ENCODE data around the gene RNF111.
"Not testable (repeated sequence)": the region's sequence is repeated elsewhere in the genome, so short reads cannot be mapped to it uniquely, and the experiment has no call there.

The RNF111 gene

DNA sequence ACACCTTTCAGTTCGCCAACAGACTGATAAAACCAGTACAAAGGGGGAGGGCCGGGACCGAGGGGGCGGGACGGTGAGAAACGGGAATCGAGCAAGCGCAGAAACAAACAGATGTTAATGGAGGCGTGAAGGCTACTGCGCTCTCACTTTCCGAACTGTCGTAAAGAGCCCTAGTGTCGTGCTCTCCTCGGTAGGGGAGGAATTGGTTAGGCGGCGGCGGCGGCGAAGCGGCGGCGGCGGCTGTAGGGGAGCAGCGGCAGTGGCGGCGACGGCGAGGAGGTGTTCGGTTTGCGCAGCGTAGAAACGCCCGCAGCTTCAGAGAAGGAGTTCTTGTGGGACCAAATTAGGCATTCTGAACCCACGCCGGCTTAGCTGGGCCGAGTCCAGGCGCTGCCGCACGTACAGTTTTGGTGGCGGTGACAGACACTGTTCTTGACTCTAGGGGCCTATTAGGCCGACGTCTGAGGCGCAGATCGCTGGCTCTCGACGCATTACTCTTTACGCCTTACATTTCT is at the start of gene RNF111:
Gene RNF111, plus strand, starts transcription at position 173 of the 515 bp plus-strand sequence. CDS start 43,160 bp downstream, outside the sequence.
- peak; percentile 96 for DNase-seq

- DNase-seq, result no peak
These were observed 40.3 kb upstream of the RNF111 start for GRCh38 chr15:58947179-58947578.

GRCh38 chr15:58951388-58952007 is 36.0 kb upstream of the RNF111 start:
- peak; percentile 87 for DNase-seq

DNA sequence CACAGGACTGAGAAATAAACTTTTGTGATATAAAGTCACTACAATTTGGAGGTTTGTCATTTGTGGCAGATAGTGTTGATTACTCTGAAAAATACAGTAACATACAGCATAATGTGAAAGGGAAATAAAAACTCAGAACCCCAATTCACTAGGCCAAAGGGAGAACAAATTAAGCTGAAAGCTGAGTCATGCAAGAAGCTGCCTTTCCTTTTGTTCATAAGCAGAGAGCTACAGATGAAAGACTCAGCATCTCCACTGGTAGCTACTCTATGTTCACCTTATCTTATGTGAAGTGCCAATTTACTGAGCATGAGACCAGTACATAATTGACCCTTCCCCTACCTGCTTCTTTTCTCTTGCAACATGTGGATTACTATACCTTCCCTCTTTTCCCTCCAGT is 34.7 kb upstream of the RNF111 start:
- DNase-seq, result peak; percentile 20

- DNase-seq, result peak; percentile 83
These were observed 30.1 kb upstream of the RNF111 start for GRCh38 chr15:58957101-58957973.

DNA sequence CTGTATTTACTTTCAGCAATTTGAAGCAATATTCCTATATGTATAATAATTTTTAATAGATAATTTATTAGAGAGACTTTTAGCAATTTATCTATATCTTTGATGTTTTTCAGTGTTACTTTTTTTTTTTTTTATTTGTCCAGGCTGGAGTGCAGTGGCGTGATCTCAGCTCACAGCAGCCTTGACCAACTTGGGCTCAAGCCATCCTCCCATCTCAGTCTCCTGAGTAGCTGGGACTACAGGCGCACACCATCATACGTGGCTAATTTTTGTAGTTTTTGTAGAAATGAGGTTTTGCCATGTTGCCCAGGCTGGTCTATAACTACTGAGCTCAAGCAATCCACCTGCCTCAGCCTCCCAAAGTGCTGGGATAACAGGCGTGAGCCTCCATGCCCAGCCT is 28.7 kb upstream of the RNF111 start:
- DNase-seq, result no peak

GRCh38 chr15:58962136-58962535 is 25.3 kb upstream of the RNF111 start:
- DNase-seq, result no peak

- peak; percentile 15 for DNase-seq
These were observed 24.5 kb upstream of the RNF111 start for GRCh38 chr15:58962662-58963565.

GRCh38 chr15:58966698-58967097 is 20.8 kb upstream of the RNF111 start:
- DNase-seq, result no peak

GRCh38 chr15:58967479-58967878 is 20.0 kb upstream of the RNF111 start:
- DNase-seq, result no peak

GRCh38 chr15:58977887-58978286 is 9.6 kb upstream of the RNF111 start:
- no peak for DNase-seq

DNA sequence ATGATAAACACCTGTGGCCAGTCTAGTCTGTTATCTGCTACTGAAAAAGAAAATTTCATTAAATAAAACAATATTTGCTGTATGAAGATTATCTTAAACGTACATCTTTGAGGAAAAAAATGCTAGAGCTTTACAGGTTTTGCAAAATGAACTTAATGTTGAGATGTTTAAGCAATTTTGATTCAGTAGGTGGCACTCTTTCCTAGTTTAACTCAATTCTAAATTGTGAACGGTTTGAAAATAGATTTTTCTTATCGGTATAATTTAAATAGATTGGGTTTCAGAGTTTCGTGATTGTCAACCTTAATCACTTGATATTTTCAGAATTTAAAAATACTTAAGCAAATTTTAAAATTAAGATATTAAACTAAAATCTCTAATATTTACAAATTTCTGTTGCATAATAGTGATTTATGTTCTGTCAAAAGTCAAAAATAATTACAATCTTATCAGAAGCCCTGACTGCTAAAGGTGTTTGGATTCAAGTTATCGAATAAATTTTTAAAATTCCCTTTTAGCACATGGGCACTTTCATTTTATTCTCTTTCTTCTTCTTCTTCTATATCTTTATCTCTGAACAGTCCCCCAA is 7.0 kb upstream of the RNF111 start:
- peak; percentile 49 for DNase-seq

- no peak for DNase-seq
These were observed 5.5 kb upstream of the RNF111 start for GRCh38 chr15:58981808-58982475.

DNA sequence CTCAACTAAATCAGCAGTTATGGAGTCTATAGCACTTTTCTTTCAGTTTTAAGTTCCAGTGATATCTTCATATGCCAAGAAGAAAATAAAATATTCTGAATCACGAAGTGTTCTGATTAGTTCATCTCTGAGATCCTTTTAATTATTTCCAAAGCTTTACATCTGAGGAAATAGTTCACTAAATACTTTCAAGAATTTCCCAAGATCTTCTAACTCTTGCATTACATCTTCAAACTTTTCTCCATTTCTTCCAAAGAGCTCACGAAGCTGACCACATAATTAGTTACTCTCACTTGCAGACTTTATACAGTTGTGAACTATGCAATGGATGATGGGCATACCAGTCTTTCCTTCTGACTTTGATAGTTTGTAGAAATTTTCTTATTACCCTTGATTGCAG is 4.2 kb upstream of the RNF111 start:
- no peak for DNase-seq

DNA sequence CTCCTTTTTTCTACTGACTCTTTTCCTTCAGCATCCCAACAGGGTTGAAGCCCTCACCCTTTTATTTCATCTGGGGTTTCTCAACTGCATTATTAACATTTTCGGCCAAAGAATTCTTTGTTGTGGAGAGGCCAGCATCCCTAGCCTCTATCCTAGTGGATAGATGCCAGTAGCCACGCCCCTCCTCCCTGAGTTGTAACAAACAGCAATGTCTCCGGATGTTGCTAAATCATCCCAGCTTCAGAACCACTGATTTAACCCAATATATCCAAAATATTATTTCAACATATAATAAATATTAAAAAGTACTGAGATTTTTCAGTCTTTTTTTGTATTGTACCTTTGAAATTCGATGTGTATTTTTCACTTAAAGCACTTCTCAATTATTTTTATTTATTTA is 2.0 kb upstream of the RNF111 start:
- DNase-seq, result no peak

GRCh38 chr15:58987036-58987435 is 427 bp upstream of the RNF111 start:
- peak; percentile 53 for DNase-seq

- DNase-seq, result peak; percentile 73
These were observed 733 bp downstream of the RNF111 start for GRCh38 chr15:58988006-58988785.

GRCh38 chr15:58992181-58992580 is 4.7 kb downstream of the RNF111 start:
- no peak for DNase-seq

DNA sequence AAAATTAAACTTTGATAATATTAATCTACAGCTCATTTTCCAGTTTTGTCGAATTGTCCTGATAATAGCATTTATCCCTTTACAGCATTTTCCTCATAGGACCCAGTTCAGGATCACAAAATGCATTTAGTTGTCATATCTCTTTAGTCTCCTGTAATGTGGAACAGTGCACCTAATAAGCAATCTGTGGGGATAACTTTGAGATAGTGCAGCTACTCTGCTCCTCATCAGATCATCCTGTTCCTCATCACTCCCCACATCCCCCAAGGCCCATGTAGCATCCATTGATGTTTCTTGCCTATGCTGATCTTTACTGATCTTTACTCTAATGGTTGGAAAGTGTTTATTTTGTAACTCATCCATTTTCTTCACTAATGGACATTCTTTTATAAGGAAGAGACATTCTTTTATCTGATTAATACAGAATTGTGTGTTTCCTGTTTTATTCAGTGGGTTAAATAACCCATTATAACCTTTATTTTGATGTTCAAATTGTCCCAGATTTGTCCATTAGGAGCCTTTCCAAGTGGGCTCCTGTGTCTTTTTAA is 7.5 kb downstream of the RNF111 start:
- no peak for DNase-seq

DNA sequence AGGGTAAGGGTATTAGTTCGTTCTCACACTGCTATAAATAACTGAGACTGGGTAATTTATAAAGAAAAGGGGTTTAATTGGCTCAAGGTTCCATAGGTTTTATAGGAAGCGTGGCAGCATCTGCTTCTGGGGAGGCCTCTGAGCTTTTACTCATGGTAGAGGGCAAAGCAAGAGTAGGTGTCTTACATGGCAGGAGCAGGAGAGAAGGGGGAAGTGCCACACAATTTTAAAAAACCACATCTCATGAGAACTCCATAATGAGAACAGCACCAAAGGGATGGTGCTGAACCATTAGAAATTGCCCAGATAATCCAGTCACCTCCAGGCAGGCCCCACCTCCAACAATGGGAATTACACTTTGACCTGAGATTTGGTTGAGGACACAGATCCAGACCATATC is 12.2 kb downstream of the RNF111 start:
- DNase-seq, result no peak

GRCh38 chr15:59000251-59000650 is 12.8 kb downstream of the RNF111 start:
- not testable (repeated sequence) for DNase-seq

Measured in DMS53 (cell line).